WTC11 (cell line): ENCODE measurements around the gene RUNX1. TPM values are rescaled to one million over a fixed set of nuclear protein-coding genes. Genes with fewer than 3 reads are reported as not detected.

Source experiments
- ATAC-seq: fragments of 200-7000 bp; cut with Tn5 transposase; 2 replicates; pipeline ENCODE4 v1.10.0; 2021; ENCODE audit warnings: mild to moderate bottlenecking, moderate library complexity
- CTCF ChIA-PET: fragments of 300-600 bp; sonication (Branson Sonifier 250); formaldehyde crosslinking; loops from one replicate; lab custom pipeline; 2021; ENCODE audit warnings: antibody characterized with exemption; lab: Charles Lee
- POLR2A ChIA-PET: fragments of 350-600 bp; sonication (Branson Sonifier 250); formaldehyde crosslinking; loops from one replicate; lab custom pipeline; 2021; ENCODE audit warnings: antibody characterized with exemption; lab: Charles Lee
- DNase-seq: peaks from one replicate; pipeline ENCODE4 v3.0.0; 2021; ENCODE audit warnings: low spot score
- H3K27ac Mint-ChIP-seq: 2 replicates; pipeline ENCODE4 v1.8.0; 2021; ENCODE audit warnings: mixed read lengths
- H3K27me3 Mint-ChIP-seq: 2 replicates; pipeline ENCODE4 v1.8.0; 2021; ENCODE audit warnings: low read depth, mild to moderate bottlenecking, moderate library complexity, mixed read lengths
- H3K36me3 Mint-ChIP-seq: 2 replicates; pipeline ENCODE4 v1.8.0; 2021; ENCODE audit warnings: mixed read lengths
- H3K4me1 Mint-ChIP-seq: 2 replicates; pipeline ENCODE4 v1.8.0; 2022; ENCODE audit warnings: mixed read lengths
- H3K4me3 Mint-ChIP-seq: 2 replicates; pipeline ENCODE4 v1.8.0; 2021; ENCODE audit warnings: mild to moderate bottlenecking, moderate library complexity, mixed read lengths
- H3K9me3 Mint-ChIP-seq: 2 replicates; pipeline ENCODE4 v1.8.0; 2021; ENCODE audit warnings: mixed read lengths
- ATF1 ChIP-seq: sonication (generic); formaldehyde crosslinking; IDR thresholded peaks from 2 replicates; pipeline ENCODE4 v1.8.1; 2023; ENCODE audit warnings: mild to moderate bottlenecking, moderate library complexity, missing genetic modification reagents
- CBFB ChIP-seq: sonication (generic); formaldehyde crosslinking; IDR thresholded peaks from 2 replicates; pipeline ENCODE4 v1.8.1; 2022; ENCODE audit warnings: mild to moderate bottlenecking, low read depth, missing genetic modification reagents
- CDX4 ChIP-seq: fragments of 250-450 bp; sonication (Bioruptor Pico); IDR thresholded peaks from 2 replicates; pipeline ENCODE4 v1.9.0; 2021; ENCODE audit warnings: moderate library complexity, mild to moderate bottlenecking, inconsistent platforms, borderline replicate concordance
- CTCF ChIP-seq: fragments of 200-600 bp; IDR thresholded peaks from 2 replicates; pipeline ENCODE4 v1.8.0; 2022; ENCODE audit warnings: antibody characterized with exemption
- E2F1 ChIP-seq: sonication (generic); formaldehyde crosslinking; IDR thresholded peaks from 2 replicates; pipeline ENCODE4 v1.8.0; 2022; ENCODE audit warnings: mild to moderate bottlenecking, missing genetic modification reagents
- FOXP1 ChIP-seq: sonication (generic); formaldehyde crosslinking; IDR thresholded peaks from 2 replicates; pipeline ENCODE4 v1.8.0; 2022; ENCODE audit warnings: missing genetic modification reagents, mild to moderate bottlenecking, moderate library complexity, borderline replicate concordance
- GABPB1 ChIP-seq: sonication (generic); formaldehyde crosslinking; IDR thresholded peaks from 2 replicates; pipeline ENCODE4 v1.8.1; 2023; ENCODE audit warnings: mild to moderate bottlenecking, missing genetic modification reagents
- HMGA2 ChIP-seq: fragments of 250-450 bp; sonication (Bioruptor Pico); IDR thresholded peaks from 2 replicates; pipeline ENCODE4 v1.4.0; 2021; ENCODE audit warnings: mild to moderate bottlenecking, moderate library complexity
- JAZF1 ChIP-seq: fragments of 250-450 bp; sonication (Bioruptor Pico); IDR thresholded peaks from 2 replicates; pipeline ENCODE4 v1.9.0; 2021; ENCODE audit warnings: moderate library complexity, mild to moderate bottlenecking, inconsistent platforms
- KAT7 ChIP-seq: sonication (generic); formaldehyde crosslinking; IDR thresholded peaks from 2 replicates; pipeline ENCODE4 v1.8.1; 2023; ENCODE audit warnings: missing genetic modification reagents, mild to moderate bottlenecking, borderline replicate concordance
- NR1H2 ChIP-seq: sonication (generic); formaldehyde crosslinking; IDR thresholded peaks from 2 replicates; pipeline ENCODE4 v1.9.0; 2021; ENCODE audit warnings: mild to moderate bottlenecking, moderate library complexity, missing genetic modification reagents
- OVOL2 ChIP-seq: fragments of 250-450 bp; sonication (Bioruptor Pico); IDR thresholded peaks from 2 replicates; pipeline ENCODE4 v1.9.0; 2021; ENCODE audit warnings: mild to moderate bottlenecking, borderline replicate concordance
- PRDM15 ChIP-seq: sonication (generic); formaldehyde crosslinking; IDR thresholded peaks from 2 replicates; pipeline ENCODE4 v1.8.0; 2022; ENCODE audit warnings: missing genetic modification reagents
- TCF7 ChIP-seq: sonication (generic); formaldehyde crosslinking; IDR thresholded peaks from 2 replicates; pipeline ENCODE4 v1.8.0; 2022; ENCODE audit warnings: mild to moderate bottlenecking, low read depth, missing genetic modification reagents, moderate library complexity
- TP53 ChIP-seq: sonication (generic); formaldehyde crosslinking; IDR thresholded peaks from 2 replicates; pipeline ENCODE4 v1.8.1; 2023; ENCODE audit warnings: mild to moderate bottlenecking, missing genetic modification reagents
- USF2 ChIP-seq: sonication (generic); formaldehyde crosslinking; IDR thresholded peaks from 2 replicates; pipeline ENCODE4 v1.8.1; 2023; ENCODE audit warnings: mild to moderate bottlenecking, missing genetic modification reagents, moderate library complexity
- ZBTB21 ChIP-seq: sonication (generic); formaldehyde crosslinking; IDR thresholded peaks from 2 replicates; pipeline ENCODE4 v1.8.1; 2023; ENCODE audit warnings: mild to moderate bottlenecking, missing genetic modification reagents, borderline replicate concordance
- ZNF232 ChIP-seq: sonication (generic); formaldehyde crosslinking; IDR thresholded peaks from 2 replicates; pipeline ENCODE4 v1.8.0; 2022; ENCODE audit warnings: mild to moderate bottlenecking, missing genetic modification reagents
- ZNF263 ChIP-seq: sonication (generic); formaldehyde crosslinking; IDR thresholded peaks from 2 replicates; pipeline ENCODE4 v1.8.1; 2022; ENCODE audit warnings: low read depth, mild to moderate bottlenecking, moderate library complexity, missing genetic modification reagents
- ZNF281 ChIP-seq: sonication (generic); formaldehyde crosslinking; IDR thresholded peaks from 2 replicates; pipeline ENCODE4 v1.8.0; 2023; ENCODE audit warnings: mild to moderate bottlenecking, missing genetic modification reagents
- ZNF396 ChIP-seq: fragments of 250-450 bp; sonication (Bioruptor Pico); IDR thresholded peaks from 2 replicates; pipeline ENCODE4 v1.8.0; 2021; ENCODE audit warnings: mild to moderate bottlenecking, moderate library complexity, borderline replicate concordance
- ZNF423 ChIP-seq: fragments of 250-450 bp; sonication (Bioruptor Pico); IDR thresholded peaks from 2 replicates; pipeline ENCODE4 v2.1.2; 2022; ENCODE audit warnings: mild to moderate bottlenecking, moderate library complexity
- total RNA-seq: library from RNA; stranded (reverse); gene quantifications from 3 replicates; pipeline ENCODE4 v1.2.3, GENCODE V29; 2021

The RUNX1 gene
- total RNA-seq, 1 experiment from 2014 or later: 2.2 TPM

GRCh38 chr21:34962136-34962535, 87.0 kb downstream of the RUNX1 start (continued):
- no peak for TF ChIP-seq ZNF281 (CRISPR knock-in tag)
- no peak for TF ChIP-seq ZBTB21 (CRISPR knock-in tag)
- TF ChIP-seq GABPB1 (CRISPR knock-in tag): no peak
- TF ChIP-seq E2F1 (CRISPR knock-in tag): no peak
- TF ChIP-seq JAZF1 (CRISPR knock-in tag): no peak
- no peak for TF ChIP-seq OVOL2 (CRISPR knock-in tag)
- TF ChIP-seq ZNF396: no peak
- TF ChIP-seq HMGA2: no peak
- TF ChIP-seq CTCF: no peak
- TF ChIP-seq TP53: no peak
- no peak for TF ChIP-seq ATF1 (CRISPR knock-in tag)

- no peak for TF ChIP-seq PRDM15 (CRISPR knock-in tag)
- TF ChIP-seq ATF1 (CRISPR knock-in tag): no peak
- TF ChIP-seq ZNF263 (CRISPR knock-in tag): no peak
- no peak for TF ChIP-seq FOXP1
- no peak for TF ChIP-seq CBFB
- TF ChIP-seq NR1H2: no peak
- TF ChIP-seq ZNF232: no peak
- TF ChIP-seq USF2 (CRISPR knock-in tag): no peak
- TF ChIP-seq KAT7: no peak
- no peak for TF ChIP-seq CDX4 (CRISPR knock-in tag)
- no peak for TF ChIP-seq TCF7 (CRISPR knock-in tag)
- no peak for TF ChIP-seq ZNF423 (CRISPR knock-in tag)
- TF ChIP-seq ZBTB21 (CRISPR knock-in tag): no peak
- H3K27ac Mint-ChIP-seq: no peak overlapping the region
- H3K9me3 Mint-ChIP-seq: peaks cover 8% of the 10 kb centered on the region
- no peaks in the 10 kb centered on the region for H3K36me3 Mint-ChIP-seq
- H3K27me3 Mint-ChIP-seq: no peaks in the 10 kb centered on the region
- no peak for DNase-seq
- H3K4me1 Mint-ChIP-seq: peaks cover 16% of the 10 kb centered on the region
- no peak for ATAC-seq
- ChIA-PET CTCF (no interaction called here), POLR2A (interaction anchor here (0.7 kb wide), 1 partner anchor 13 kb away, joined by 3 read pairs; no protein-coding TSS in a partner anchor)
- H3K4me3 Mint-ChIP-seq: no peak overlapping the region
These were observed 88.4 kb downstream of the RUNX1 start for GRCh38 chr21:34960687-34961086.
